ENCODE results near the gene GIMAP2.

DNA sequence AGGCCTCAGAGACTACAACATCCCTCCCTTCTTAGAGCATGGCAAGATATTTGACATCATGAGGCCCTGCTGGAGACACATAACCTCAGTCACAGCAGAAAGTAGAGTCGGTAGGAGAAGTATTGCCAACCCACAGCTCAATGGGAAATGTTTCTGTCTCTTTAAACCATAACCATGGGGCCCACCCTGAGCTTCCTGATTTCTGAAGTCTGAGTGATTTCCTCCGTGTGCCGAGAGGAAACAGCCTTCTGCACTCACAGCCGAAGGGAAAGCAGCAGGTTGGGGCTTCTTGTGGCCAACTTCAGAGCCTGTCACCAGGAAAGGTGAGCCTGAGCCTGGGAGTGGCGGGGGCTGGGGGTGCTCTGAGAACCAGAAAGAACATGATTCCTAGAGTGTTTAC lies 30.9 kb downstream of the GIMAP2 start, which contains the start of gene GIMAP1:
- TF ChIP-seq, protein P1, sequence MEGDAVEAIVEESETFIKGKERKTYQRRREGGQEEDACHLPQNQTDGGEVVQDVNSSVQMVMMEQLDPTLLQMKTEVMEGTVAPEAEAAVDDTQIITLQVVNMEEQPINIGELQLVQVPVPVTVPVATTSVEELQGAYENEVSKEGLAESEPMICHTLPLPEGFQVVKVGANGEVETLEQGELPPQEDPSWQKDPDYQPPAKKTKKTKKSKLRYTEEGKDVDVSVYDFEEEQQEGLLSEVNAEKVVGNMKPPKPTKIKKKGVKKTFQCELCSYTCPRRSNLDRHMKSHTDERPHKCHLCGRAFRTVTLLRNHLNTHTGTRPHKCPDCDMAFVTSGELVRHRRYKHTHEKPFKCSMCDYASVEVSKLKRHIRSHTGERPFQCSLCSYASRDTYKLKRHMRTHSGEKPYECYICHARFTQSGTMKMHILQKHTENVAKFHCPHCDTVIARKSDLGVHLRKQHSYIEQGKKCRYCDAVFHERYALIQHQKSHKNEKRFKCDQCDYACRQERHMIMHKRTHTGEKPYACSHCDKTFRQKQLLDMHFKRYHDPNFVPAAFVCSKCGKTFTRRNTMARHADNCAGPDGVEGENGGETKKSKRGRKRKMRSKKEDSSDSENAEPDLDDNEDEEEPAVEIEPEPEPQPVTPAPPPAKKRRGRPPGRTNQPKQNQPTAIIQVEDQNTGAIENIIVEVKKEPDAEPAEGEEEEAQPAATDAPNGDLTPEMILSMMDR (IDR thresholded peaks at IDR 0.05) = no peak
- no peak for TF ChIP-seq POLR2A (IDR thresholded peaks at IDR 0.05)
